ENCODE measurements around the gene AADAT. TPM values are rescaled to one million over a fixed set of nuclear protein-coding genes. Genes with fewer than 3 reads are reported as not detected.
A peak's percentile ranks its signal among the peaks of the same experiment; 100 is the strongest.
"Not testable (repeated sequence)": the region's sequence is repeated elsewhere in the genome, so short reads cannot be mapped to it uniquely, and the experiment has no call there.

The AADAT gene
- total RNA-seq, 2 donors from 2014 or later: 4.0 to 5.3 TPM

DNA sequence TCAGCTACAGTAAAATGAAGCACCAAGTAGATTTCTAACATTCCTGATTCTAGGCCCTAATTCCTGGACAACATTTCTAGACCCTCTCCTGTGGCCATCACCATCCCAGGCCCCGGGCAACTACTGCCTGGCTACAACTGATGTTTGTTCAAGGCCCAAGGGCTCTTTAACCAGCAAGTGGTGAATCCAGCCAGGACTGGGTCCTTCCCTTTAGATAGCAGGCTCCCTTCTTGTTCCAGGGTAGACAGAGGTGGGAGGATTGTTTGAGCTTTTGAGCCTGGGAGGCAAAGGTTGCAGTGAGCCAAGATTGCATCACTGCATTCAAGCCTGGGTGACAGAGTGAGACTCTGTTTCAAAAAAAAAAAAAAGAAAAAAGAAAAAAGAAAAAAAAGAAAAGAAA lies 12.7 kb upstream of the AADAT start:
- intact Hi-C loops (cut with DNase I): no loop called here
- no peak for DNase-seq
- no peak for TF ChIP-seq CTCF (IDR thresholded peaks at IDR 0.05)
- H3K9me3 ChIP-seq: no peaks in the 10 kb centered on the region
- H3K36me3 ChIP-seq: no peaks in the 10 kb centered on the region
- no peaks in the 10 kb centered on the region for H3K27me3 ChIP-seq
- no peak overlapping the region for H3K27ac ChIP-seq
- H3K4me1 ChIP-seq: no peaks in the 10 kb centered on the region
- no peak overlapping the region for H3K4me3 ChIP-seq
- H3K9ac ChIP-seq (ENCODE audit: low read depth in 2 of 2, low read length in 2 of 2): no peak overlapping the region

DNA sequence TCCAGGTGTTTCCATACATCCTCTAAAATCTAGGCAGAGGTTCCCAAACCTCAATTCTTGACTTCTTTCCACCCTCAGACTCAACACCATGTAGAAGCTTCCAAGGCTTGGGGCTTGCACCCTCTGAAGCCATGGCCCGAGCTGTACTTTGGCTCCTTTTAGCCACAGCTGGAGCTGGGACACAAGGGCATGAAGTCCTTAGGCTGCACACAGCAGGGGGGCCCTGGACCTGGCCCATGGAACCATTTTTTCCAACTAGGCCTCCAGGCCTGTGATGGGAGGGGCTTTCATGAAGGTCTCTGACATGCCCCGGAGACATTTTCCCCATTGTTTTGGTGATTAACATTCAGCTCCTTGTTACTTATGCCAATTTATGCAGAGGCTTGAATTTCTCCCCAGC lies 8.4 kb upstream of the AADAT start:
- H3K4me1 ChIP-seq; H3K27me3 ChIP-seq; H3K9me3 ChIP-seq; H3K36me3 ChIP-seq; DNase-seq; H3K9ac ChIP-seq (ENCODE audit: low read depth in 2 of 2, low read length in 2 of 2); intact Hi-C loops (cut with DNase I); H3K4me3 ChIP-seq; H3K27ac ChIP-seq: not testable (repeated sequence)

DNA sequence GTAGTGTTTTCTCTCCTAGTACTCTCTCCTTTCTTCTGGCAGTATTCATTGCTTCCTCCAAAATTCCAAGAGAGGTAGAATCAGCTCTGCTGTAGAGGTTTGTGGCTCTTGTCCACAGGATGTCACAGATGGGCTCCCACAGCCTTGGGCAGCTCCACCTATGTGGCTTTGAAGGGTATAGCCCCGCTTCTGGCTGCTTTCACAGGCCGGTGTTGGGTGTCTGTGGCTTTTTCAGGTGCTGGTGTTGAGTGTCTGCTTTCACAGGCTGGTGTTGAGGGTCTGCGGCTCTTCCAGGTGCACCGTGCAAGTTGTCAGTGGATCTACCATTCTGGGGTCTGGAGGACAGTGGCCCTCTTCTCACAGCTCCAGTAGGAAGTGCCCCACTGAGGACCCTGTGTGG lies 7.9 kb upstream of the AADAT start:
- intact Hi-C loops (cut with DNase I): no loop called here
- Histone ChIP-seq H3K9me3 (no peaks in the 10 kb centered on the region), H3K27me3 (no peaks in the 10 kb centered on the region), H3K9ac (ENCODE audit: low read depth in 2 of 2, low read length in 2 of 2) (no peak overlapping the region), H3K27ac (no peak overlapping the region), H3K36me3 (no peaks in the 10 kb centered on the region), H3K4me1 (no peaks in the 10 kb centered on the region), H3K4me3 (no peak overlapping the region)
- no peak for DNase-seq
- no peak for TF ChIP-seq CTCF (IDR thresholded peaks at IDR 0.05)

- H3K9me3 ChIP-seq: no peaks in the 10 kb centered on the region
- no peak for DNase-seq
- no peaks in the 10 kb centered on the region for H3K27me3 ChIP-seq
- intact Hi-C loops (cut with DNase I): no loop called here
- no peak overlapping the region for H3K27ac ChIP-seq
- no peaks in the 10 kb centered on the region for H3K4me1 ChIP-seq
- no peak overlapping the region for H3K4me3 ChIP-seq
- H3K36me3 ChIP-seq: no peaks in the 10 kb centered on the region
- TF ChIP-seq CTCF (IDR thresholded peaks at IDR 0.05): no peak
- no peak overlapping the region for H3K9ac ChIP-seq (ENCODE audit: low read depth in 2 of 2, low read length in 2 of 2)
These were observed 4.3 kb upstream of the AADAT start for GRCh38 chr4:170093973-170094535.

DNA sequence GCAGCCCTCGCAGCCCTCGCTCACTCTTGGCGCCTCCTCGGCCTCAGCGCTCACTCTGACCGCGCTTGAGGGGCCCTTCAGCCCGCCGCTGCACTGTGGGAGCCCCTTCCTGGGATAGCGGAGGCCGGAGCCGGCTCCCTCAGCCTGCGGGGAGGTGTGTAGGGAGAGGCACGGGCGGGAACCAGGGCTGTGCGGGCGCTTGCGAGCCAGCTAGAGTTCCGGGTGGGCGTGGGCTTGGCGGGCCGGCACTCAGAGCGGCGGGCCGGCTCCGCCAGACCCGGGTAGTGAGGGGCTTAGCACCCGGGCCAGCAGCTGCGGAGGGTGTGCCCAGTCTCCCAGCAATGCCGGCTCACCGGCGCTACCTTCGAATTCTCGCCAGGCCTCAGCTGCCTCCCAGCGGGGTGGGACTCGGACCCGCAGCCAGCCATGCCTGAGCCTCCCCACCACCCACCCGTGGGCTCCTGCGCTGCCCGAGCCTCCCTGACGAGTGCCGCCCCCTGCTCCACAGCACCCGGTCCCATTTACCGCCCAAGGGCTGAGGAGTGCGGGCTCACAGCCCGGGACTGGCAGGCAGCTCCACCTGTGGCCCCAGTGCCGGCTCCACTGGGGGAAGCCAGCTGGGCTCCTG lies 1.4 kb upstream of the AADAT start:
- Histone ChIP-seq H3K27ac (no peak overlapping the region), H3K9ac (ENCODE audit: low read depth in 2 of 2, low read length in 2 of 2) (no peak overlapping the region), H3K4me1 (no peaks in the 10 kb centered on the region), H3K9me3 (no peaks in the 10 kb centered on the region), H3K27me3 (no peaks in the 10 kb centered on the region), H3K4me3 (no peak overlapping the region), H3K36me3 (no peaks in the 10 kb centered on the region)
- no peak for DNase-seq
- intact Hi-C loops (cut with DNase I): no loop called here
- TF ChIP-seq CTCF (IDR thresholded peaks at IDR 0.05): no peak

GRCh38 chr4:170090352-170091052 lies 746 bp upstream of the AADAT start:
- Histone ChIP-seq H3K36me3 (no peaks in the 10 kb centered on the region), H3K9ac (ENCODE audit: low read depth in 2 of 2, low read length in 2 of 2) (no peak overlapping the region), H3K27me3 (no peaks in the 10 kb centered on the region), H3K4me3 (peak overlapping the region; percentile 51), H3K4me1 (no peaks in the 10 kb centered on the region), H3K27ac (no peak overlapping the region), H3K9me3 (no peaks in the 10 kb centered on the region)
- no peak for DNase-seq
- TF ChIP-seq CTCF (IDR thresholded peaks at IDR 0.05): no peak
- intact Hi-C loops (cut with DNase I): no loop called here
